NCI-H82 (cell line): ENCODE data around the gene MSL3B.

Experiments
- DNase-seq: peaks from one replicate; lab custom pipeline; 2025; lab: John Stamatoyannopoulos, UW

Gene MSL3B

GRCh38 chr2:233817361-233817911 lies 50.8 kb downstream of the MSL3B start:
- no peak for DNase-seq

DNA sequence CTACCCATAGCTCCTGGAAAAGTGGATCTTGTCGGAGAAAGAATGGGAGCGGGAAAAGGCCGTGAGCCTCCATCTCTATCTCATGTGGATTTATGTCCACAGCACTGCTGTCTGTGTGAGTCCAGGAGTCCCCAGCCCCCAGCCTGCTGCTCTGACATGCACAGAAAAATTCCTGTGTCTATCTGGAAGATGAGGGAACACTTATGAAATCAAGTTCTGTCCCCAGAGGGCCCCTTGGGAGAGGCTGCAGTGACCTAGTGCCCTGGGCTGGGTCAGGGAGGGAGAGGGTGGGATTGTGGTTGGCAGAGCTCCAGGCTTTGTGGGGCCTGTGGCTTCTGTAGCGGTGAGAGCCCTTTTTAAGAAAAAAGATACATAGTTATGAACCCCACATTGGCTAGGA lies 51.4 kb downstream of the MSL3B start:
- no peak for DNase-seq

DNA sequence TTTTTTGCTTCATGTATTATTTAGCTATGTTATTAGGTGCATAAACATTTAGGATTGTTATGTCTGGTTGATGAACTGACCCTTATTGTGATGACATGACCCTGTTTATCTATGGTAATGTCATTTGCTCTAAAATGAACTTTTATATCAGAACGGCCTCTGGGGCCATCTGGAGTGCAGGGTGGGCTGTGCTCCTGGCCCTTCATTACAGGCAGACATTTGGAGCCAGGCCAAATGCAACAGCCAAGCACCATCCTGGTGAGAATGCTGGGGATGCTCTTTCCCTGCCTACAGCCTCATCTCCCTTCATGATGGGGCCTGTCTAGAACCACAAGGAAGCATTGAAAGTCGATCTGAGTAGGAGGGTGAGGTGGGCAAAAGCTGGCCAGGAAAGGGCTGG lies 51.9 kb downstream of the MSL3B start:
- DNase-seq, result peak; percentile 74

- no peak for DNase-seq
Measured at GRCh38 chr2:233815861-233816260, 52.3 kb downstream of the MSL3B start.
